ENCODE results near the gene FAM167B. TPM values are rescaled to one million over a fixed set of nuclear protein-coding genes. Genes with fewer than 3 reads are reported as not detected.
"Not testable (repeated sequence)": the region's sequence is repeated elsewhere in the genome, so short reads cannot be mapped to it uniquely, and the experiment has no call there.

FAM167B gene
- total RNA-seq, 1 donor from 2014 or later: 1.4 TPM

DNA sequence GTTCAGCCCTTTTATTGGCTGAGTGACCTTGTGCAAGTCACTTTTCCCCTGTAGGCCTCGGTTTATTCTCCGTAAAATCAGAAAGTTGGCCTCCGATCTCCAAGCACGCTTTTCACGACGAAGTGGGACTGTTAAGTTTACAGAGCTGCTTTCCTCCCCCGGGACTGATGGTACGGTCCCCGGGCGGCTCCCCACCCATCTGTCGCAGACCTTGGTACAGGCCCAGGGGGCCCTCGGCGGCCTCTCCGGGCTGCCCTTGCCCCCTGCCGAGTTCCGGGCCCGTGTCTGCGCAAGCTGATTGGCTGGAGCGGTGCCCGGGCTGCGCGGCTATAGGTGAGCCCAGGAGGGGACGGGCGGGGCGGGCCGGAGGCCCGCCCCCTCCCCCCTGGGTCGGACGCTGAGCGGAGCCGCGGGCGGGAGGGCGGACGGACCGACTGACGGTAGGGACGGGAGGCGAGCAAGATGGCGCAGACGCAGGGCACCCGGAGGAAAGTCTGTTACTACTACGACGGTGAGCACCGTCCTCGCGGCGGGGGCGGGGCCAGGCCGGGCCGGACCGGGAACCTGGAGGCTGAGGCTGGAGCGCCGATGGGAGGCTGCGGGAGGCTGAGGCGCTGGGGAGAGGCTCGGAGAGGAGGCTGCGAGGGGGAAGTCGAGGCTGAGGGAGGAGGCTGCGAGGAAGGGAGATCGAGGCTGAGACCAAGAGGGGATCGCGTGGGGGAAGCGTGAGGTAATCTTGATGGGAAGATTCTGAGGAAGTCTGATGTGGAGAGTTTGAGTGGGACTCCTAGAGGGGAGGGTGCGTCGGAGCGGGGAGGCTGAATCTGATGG is 44.9 kb downstream of the FAM167B start, which contains the start of gene HDAC1:
HDAC1 (plus strand) TSS at position 376 of the 831 bp plus-strand sequence; CDS start at position 463, 87 bp downstream.
- H3K4me1 Mint-ChIP-seq: peaks cover 49% of the 10 kb centered on the region
- POLR2A ChIA-PET: interaction anchor here (0.6 to 4.8 kb wide), 39 partner anchors 8 to 995 kb away, joined by 3 to 107 read pairs (median 6); partner anchors contain the start of genes BSDC1, CCDC28B, EIF3I and FAM229A

DNA sequence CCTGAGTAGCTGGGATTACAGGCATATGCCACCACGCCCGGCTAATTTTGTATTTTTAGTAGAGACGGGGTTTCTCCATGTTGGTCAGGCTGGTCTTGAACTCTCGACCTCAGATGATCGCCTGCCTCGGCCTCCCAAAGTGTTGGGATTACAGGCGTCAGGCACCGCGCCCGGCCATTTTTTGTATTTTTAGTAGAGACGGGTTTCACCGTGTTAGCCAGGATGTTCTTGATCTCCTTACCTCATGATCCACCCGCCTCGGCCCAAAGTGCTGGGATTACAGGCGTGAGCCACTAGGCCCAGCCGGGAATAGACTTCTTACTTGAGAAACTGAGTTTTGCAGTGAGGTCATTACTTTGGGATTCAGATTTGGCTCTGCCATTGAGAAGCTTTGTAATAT is 51.2 kb downstream of the FAM167B start:
- H3K4me3 Mint-ChIP-seq; intact Hi-C loops (cut with micrococcal nuclease); CTCF ChIA-PET; DNase-seq; H3K27ac Mint-ChIP-seq; H3K27me3 Mint-ChIP-seq; ATAC-seq (ENCODE audit: low read depth); H3K9me3 Mint-ChIP-seq: not testable (repeated sequence)
- H3K4me1 Mint-ChIP-seq: peaks cover 64% of the 10 kb centered on the region
- peaks cover 54% of the 10 kb centered on the region for H3K36me3 Mint-ChIP-seq (ENCODE audit: low read depth)
- POLR2A ChIA-PET: interaction anchor here (0.7 kb wide), 1 partner anchor 56 kb away, joined by 9 read pairs; no protein-coding TSS in a partner anchor

More for the DNA sequence above, 44.9 kb downstream of the FAM167B start, which contains the start of gene HDAC1:
- H3K27ac Mint-ChIP-seq: peak within 1 kb of the TSS; percentile 98
- H3K36me3 Mint-ChIP-seq (ENCODE audit: low read depth): peaks cover 28% of the 10 kb centered on the region
- peak within 1 kb of the TSS; percentile 100 for H3K4me3 Mint-ChIP-seq
- H3K9me3 Mint-ChIP-seq: no peaks in the 10 kb centered on the region
- CTCF ChIA-PET: interaction anchor here (0.9 to 2.9 kb wide), 4 partner anchors 26 to 77 kb away, joined by 3 to 27 read pairs (median 16); partner anchors contain the start of gene LCK
- H3K27me3 Mint-ChIP-seq: no peaks in the 10 kb centered on the region
- ATAC-seq (ENCODE audit: low read depth) (peak; percentile 98), DNase-seq (peak; percentile 91)
- intact Hi-C loops (cut with micrococcal nuclease): loop anchor here (1.0 to 5.0 kb wide), 13 partner anchors 17 to 359 kb away; partner anchors contain the start of genes BSDC1, CCDC28B, EIF3I and KPNA6
- no peak for TF ChIP-seq CTCF (IDR thresholded peaks at IDR 0.05)

Other genes starting within 250 kb of the FAM167B start
- gene KHDRBS1, start 233.4 kb upstream of the FAM167B start, total RNA-seq: 146 and 152 TPM in 2 replicates
- 23.1 and 23.8 TPM in 2 replicates for gene TMEM39B, start 174.3 kb upstream of the FAM167B start, total RNA-seq
- gene KPNA6, start 139.2 kb upstream of the FAM167B start, total RNA-seq: 58.7 and 60.3 TPM in 2 replicates
- 52.0 and 54.1 TPM in 2 replicates for gene TXLNA, start 67.5 kb upstream of the FAM167B start, total RNA-seq
- gene CCDC28B, start 46.6 kb upstream of the FAM167B start, total RNA-seq: 50.4 and 56.9 TPM in 2 replicates
- gene IQCC, start 41.6 kb upstream of the FAM167B start, total RNA-seq: 3.5 and 4.2 TPM in 2 replicates
- not detected in 2 replicates for gene DCDC2B, start 38.1 kb upstream of the FAM167B start, total RNA-seq
- gene TMEM234, start 24.9 kb upstream of the FAM167B start, total RNA-seq: 31.8 and 35.5 TPM in 2 replicates
- gene EIF3I, start 24.8 kb upstream of the FAM167B start, total RNA-seq: 196 and 213 TPM in 2 replicates
- gene LCK, start 4.0 kb downstream of the FAM167B start, total RNA-seq: 16.6 and 16.8 TPM in 2 replicates
- gene HDAC1, start 44.9 kb downstream of the FAM167B start, total RNA-seq: 204 and 212 TPM in 2 replicates
- gene MARCKSL1, start 89.0 kb downstream of the FAM167B start, total RNA-seq: 132 TPM in 2 replicates
- gene FAM229A, start 115.3 kb downstream of the FAM167B start, total RNA-seq: 7.6 and 11.7 TPM in 2 replicates
- gene TSSK3, start 115.3 kb downstream of the FAM167B start, total RNA-seq: 3.5 and 6.1 TPM in 2 replicates
- gene BSDC1, start 147.2 kb downstream of the FAM167B start, total RNA-seq: 51.8 and 72.2 TPM in 2 replicates
- gene ZBTB8B, start 217.8 kb downstream of the FAM167B start, total RNA-seq: 0.02 TPM in 1 of 2 replicates, not detected in the other

All from activated B cell treated with CpG ODN at 0.5 μM for 24 hours (primary cell).